Measurements from ENCODE around the gene TPRG1L.

The TPRG1L gene

GRCh38 chr1:3593745-3594144 is 31.1 kb upstream of the TPRG1L start:
- DNase-seq (ENCODE audit: low spot score): no peak

GRCh38 chr1:3594706-3595377 is 30.0 kb upstream of the TPRG1L start:
- no peak for DNase-seq (ENCODE audit: low spot score)

- no peak for DNase-seq (ENCODE audit: low spot score)
Observed at GRCh38 chr1:3595949-3596348, 28.9 kb upstream of the TPRG1L start.

- DNase-seq (ENCODE audit: low spot score): no peak
Observed at GRCh38 chr1:3596663-3597598, 27.9 kb upstream of the TPRG1L start.

- no peak for DNase-seq (ENCODE audit: low spot score)
Observed at GRCh38 chr1:3597599-3597964, 27.2 kb upstream of the TPRG1L start.

- DNase-seq (ENCODE audit: low spot score): no peak
Observed at GRCh38 chr1:3598051-3598491, 26.7 kb upstream of the TPRG1L start.

GRCh38 chr1:3598522-3599285 is 26.1 kb upstream of the TPRG1L start:
- DNase-seq (ENCODE audit: low spot score): no peak

- DNase-seq (ENCODE audit: low spot score): no peak
Observed at GRCh38 chr1:3599286-3599811, 25.5 kb upstream of the TPRG1L start.

GRCh38 chr1:3599816-3600215 is 25.0 kb upstream of the TPRG1L start:
- no peak for DNase-seq (ENCODE audit: low spot score)

- DNase-seq (ENCODE audit: low spot score): no peak
Observed at GRCh38 chr1:3600354-3600753, 24.5 kb upstream of the TPRG1L start.

- DNase-seq (ENCODE audit: low spot score): no peak
Observed at GRCh38 chr1:3601743-3602142, 23.1 kb upstream of the TPRG1L start.

- no peak for DNase-seq (ENCODE audit: low spot score)
Observed at GRCh38 chr1:3602375-3602774, 22.4 kb upstream of the TPRG1L start.

- DNase-seq (ENCODE audit: low spot score): no peak
Observed at GRCh38 chr1:3603156-3603555, 21.7 kb upstream of the TPRG1L start.

GRCh38 chr1:3603571-3604467 is 21.0 kb upstream of the TPRG1L start:
- DNase-seq (ENCODE audit: low spot score): no peak

GRCh38 chr1:3604468-3604974 is 20.3 kb upstream of the TPRG1L start:
- DNase-seq (ENCODE audit: low spot score): peak; percentile 44

- DNase-seq (ENCODE audit: low spot score): no peak
Observed at GRCh38 chr1:3604997-3605823, 19.6 kb upstream of the TPRG1L start.

GRCh38 chr1:3606779-3607702 is 17.8 kb upstream of the TPRG1L start:
- DNase-seq (ENCODE audit: low spot score): no peak

GRCh38 chr1:3607703-3608065 is 17.1 kb upstream of the TPRG1L start:
- DNase-seq (ENCODE audit: low spot score): no peak

- no peak for DNase-seq (ENCODE audit: low spot score)
Observed at GRCh38 chr1:3608154-3608553, 16.7 kb upstream of the TPRG1L start.

All from LoVo (cell line).